ENCODE data around the gene ODF2L. TPM values are rescaled to one million over a fixed set of nuclear protein-coding genes. Genes with fewer than 3 reads are reported as not detected.

ODF2L gene
- total and polyA plus RNA-seq, 2 experiments from 2014 or later = 32.4 to 58.9 TPM

DNA sequence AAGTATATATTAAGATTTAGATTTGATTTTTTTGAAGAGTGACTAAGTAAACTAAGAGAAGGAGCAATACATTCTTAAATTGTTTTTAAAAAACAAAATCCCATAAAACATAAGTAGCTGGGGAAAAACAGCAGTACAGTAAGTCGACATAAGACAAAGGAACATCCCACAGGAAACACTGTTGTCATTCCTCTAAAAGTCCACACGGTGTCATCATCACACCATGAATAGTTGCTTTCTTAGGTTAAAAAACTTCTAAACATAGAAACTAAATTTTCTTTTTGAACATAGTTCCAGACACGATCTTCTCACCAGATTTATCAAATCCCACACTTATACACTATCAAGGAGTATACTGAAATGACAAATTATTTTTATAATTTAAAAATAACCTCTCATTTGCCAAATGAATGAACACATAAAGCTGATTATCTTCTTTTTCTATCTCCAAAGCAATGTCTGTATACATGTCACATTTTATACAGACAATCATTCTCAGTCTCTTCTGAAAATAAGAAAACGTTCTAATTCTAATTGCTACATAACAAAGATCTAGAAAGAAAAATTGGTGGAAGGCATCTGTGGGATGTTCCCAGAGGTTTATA lies 15.8 kb downstream of the ODF2L start:
- Histone ChIP-seq H3K9me3 (ENCODE audit: low read depth) (no peaks in the 10 kb centered on the region), H3K36me3 (replicated peaks; ENCODE audit: insufficient read depth, low read depth) (no peaks in the 10 kb centered on the region), H3K27me3 (no peaks in the 10 kb centered on the region), H4K20me1 (ENCODE audit: insufficient read depth, poor library complexity, severe bottlenecking) (no peaks in the 10 kb centered on the region), H3K79me2 (no peaks in the 10 kb centered on the region), H3K4me3 (no peak overlapping the region), H3K27ac (no peak overlapping the region), H3K9me2 (replicated peaks; ENCODE audit: insufficient read depth) (no peaks in the 10 kb centered on the region), H3K4me2 (peak overlapping the region; percentile 29), H3K4me1 (ENCODE audit: insufficient read depth) (no peaks in the 10 kb centered on the region), H2AFZ (no peak overlapping the region)
- TF ChIP-seq EZH2phosphoT487 (IDR thresholded peaks at IDR 0.05; ENCODE audit: low read depth, severe bottlenecking, unreplicated experiment) (no peak), EZH2 (IDR thresholded peaks at IDR 0.05; ENCODE audit: borderline replicate concordance) (no peak)
- TF ChIP-seq, protein P1, sequence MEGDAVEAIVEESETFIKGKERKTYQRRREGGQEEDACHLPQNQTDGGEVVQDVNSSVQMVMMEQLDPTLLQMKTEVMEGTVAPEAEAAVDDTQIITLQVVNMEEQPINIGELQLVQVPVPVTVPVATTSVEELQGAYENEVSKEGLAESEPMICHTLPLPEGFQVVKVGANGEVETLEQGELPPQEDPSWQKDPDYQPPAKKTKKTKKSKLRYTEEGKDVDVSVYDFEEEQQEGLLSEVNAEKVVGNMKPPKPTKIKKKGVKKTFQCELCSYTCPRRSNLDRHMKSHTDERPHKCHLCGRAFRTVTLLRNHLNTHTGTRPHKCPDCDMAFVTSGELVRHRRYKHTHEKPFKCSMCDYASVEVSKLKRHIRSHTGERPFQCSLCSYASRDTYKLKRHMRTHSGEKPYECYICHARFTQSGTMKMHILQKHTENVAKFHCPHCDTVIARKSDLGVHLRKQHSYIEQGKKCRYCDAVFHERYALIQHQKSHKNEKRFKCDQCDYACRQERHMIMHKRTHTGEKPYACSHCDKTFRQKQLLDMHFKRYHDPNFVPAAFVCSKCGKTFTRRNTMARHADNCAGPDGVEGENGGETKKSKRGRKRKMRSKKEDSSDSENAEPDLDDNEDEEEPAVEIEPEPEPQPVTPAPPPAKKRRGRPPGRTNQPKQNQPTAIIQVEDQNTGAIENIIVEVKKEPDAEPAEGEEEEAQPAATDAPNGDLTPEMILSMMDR (IDR thresholded peaks at IDR 0.05; ENCODE audit: poor library complexity) = peak; percentile 77
- 7% methylated on average over 4 of the region's 4 CpGs for WGBS (ENCODE audit: low lambda C conversion rate, missing lambda C conversion rate)
- DNase-seq (ENCODE audit: low spot score) = peak; percentile 66

GRCh38 chr1:86378813-86379212 lies 17.3 kb downstream of the ODF2L start:
- WGBS (ENCODE audit: low lambda C conversion rate, missing lambda C conversion rate) = 100% methylated on average over 1 of the region's 1 CpG
- H3K36me3 ChIP-seq (replicated peaks; ENCODE audit: insufficient read depth, low read depth) = no peaks in the 10 kb centered on the region
- DNase-seq (ENCODE audit: low spot score) = no peak
- no peaks in the 10 kb centered on the region for H3K4me1 ChIP-seq (ENCODE audit: insufficient read depth)
- no peak overlapping the region for H2AFZ ChIP-seq
- H3K79me2 ChIP-seq = no peaks in the 10 kb centered on the region
- no peak overlapping the region for H3K4me2 ChIP-seq
- no peaks in the 10 kb centered on the region for H3K27me3 ChIP-seq
- H3K4me3 ChIP-seq = no peak overlapping the region
- no peaks in the 10 kb centered on the region for H3K9me3 ChIP-seq (ENCODE audit: low read depth)
- H4K20me1 ChIP-seq (ENCODE audit: insufficient read depth, poor library complexity, severe bottlenecking) = no peaks in the 10 kb centered on the region
- TF ChIP-seq EZH2phosphoT487 (IDR thresholded peaks at IDR 0.05; ENCODE audit: low read depth, severe bottlenecking, unreplicated experiment) (no peak), EZH2 (IDR thresholded peaks at IDR 0.05; ENCODE audit: borderline replicate concordance) (no peak)
- TF ChIP-seq, protein P1 (IDR thresholded peaks at IDR 0.05; ENCODE audit: poor library complexity) = no peak
- H3K27ac ChIP-seq = no peak overlapping the region
- no peaks in the 10 kb centered on the region for H3K9me2 ChIP-seq (replicated peaks; ENCODE audit: insufficient read depth)

- 88% methylated on average over 1 of the region's 1 CpG for WGBS (ENCODE audit: low lambda C conversion rate, missing lambda C conversion rate)
These were observed 18.8 kb downstream of the ODF2L start for GRCh38 chr1:86377341-86377740.

More at GRCh38 chr1:86377341-86377740, 18.8 kb downstream of the ODF2L start:
- no peak for TF ChIP-seq EZH2 (IDR thresholded peaks at IDR 0.05; ENCODE audit: borderline replicate concordance)
- TF ChIP-seq, protein P1 (IDR thresholded peaks at IDR 0.05; ENCODE audit: poor library complexity) = no peak
- no peak for TF ChIP-seq EZH2phosphoT487 (IDR thresholded peaks at IDR 0.05; ENCODE audit: low read depth, severe bottlenecking, unreplicated experiment)
- no peak overlapping the region for H3K27ac ChIP-seq
- no peaks in the 10 kb centered on the region for H3K9me2 ChIP-seq (replicated peaks; ENCODE audit: insufficient read depth)
- H3K4me2 ChIP-seq = no peak overlapping the region
- H3K4me1 ChIP-seq (ENCODE audit: insufficient read depth) = no peaks in the 10 kb centered on the region
- DNase-seq (ENCODE audit: low spot score) = no peak
- no peaks in the 10 kb centered on the region for H4K20me1 ChIP-seq (ENCODE audit: insufficient read depth, poor library complexity, severe bottlenecking)
- no peaks in the 10 kb centered on the region for H3K36me3 ChIP-seq (replicated peaks; ENCODE audit: insufficient read depth, low read depth)
- no peak overlapping the region for H2AFZ ChIP-seq
- H3K27me3 ChIP-seq = no peaks in the 10 kb centered on the region
- H3K79me2 ChIP-seq = no peaks in the 10 kb centered on the region
- no peaks in the 10 kb centered on the region for H3K9me3 ChIP-seq (ENCODE audit: low read depth)
- no peak overlapping the region for H3K4me3 ChIP-seq
